UCSD-AML1 (cell line): ENCODE results near the gene AFG3L2.

Source experiments
- DNase-seq: peaks from one replicate; lab custom pipeline; 2025; ENCODE audit not compliant: unreplicated experiment; lab: John Stamatoyannopoulos, UW

AFG3L2 gene

DNA sequence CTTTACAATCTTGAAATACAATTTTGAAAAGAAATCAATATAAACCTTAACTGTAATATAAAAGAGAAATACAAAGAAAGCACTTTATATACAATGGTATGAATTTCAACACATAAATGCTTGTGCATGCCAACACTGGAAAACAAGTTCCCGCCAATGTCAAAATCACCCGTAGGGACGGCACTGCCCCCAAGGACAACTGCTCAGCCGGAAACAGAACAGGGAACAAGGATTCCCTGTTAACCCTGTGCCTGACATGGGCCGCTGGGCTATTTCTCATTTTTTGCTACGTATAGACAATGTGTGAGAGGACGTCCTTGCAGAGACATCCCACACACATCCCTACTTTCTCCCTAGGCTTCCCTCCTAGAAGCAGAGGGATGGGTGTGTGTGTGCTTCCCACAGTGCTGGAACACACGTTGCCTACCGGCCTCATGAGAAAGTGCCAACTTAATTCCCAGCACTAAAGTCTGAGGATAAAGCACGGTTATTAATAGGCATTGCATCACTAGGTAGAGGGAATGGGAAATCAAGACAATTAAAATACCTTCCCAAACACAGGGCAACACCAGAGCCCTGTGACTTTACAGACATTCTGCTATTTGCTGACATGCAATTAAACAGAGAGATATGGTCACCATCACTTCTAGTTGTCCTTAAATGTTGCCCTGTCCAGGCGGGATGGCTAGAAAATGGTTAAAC is 14.4 kb downstream of the AFG3L2 start:
- DNase-seq: no peak

- no peak for DNase-seq
These were observed 15.2 kb downstream of the AFG3L2 start for GRCh38 chr18:12361770-12362378.

- no peak for DNase-seq
These were observed 17.5 kb downstream of the AFG3L2 start for GRCh38 chr18:12359515-12359927.

- DNase-seq: no peak
These were observed 24.8 kb downstream of the AFG3L2 start for GRCh38 chr18:12352188-12352587.

GRCh38 chr18:12347895-12348294 is 29.1 kb downstream of the AFG3L2 start:
- no peak for DNase-seq

- no peak for DNase-seq
These were observed 30.8 kb downstream of the AFG3L2 start for GRCh38 chr18:12346240-12346565.

- no peak for DNase-seq
These were observed 31.4 kb downstream of the AFG3L2 start for GRCh38 chr18:12345491-12346239.

GRCh38 chr18:12342661-12343060 is 34.4 kb downstream of the AFG3L2 start:
- no peak for DNase-seq

DNA sequence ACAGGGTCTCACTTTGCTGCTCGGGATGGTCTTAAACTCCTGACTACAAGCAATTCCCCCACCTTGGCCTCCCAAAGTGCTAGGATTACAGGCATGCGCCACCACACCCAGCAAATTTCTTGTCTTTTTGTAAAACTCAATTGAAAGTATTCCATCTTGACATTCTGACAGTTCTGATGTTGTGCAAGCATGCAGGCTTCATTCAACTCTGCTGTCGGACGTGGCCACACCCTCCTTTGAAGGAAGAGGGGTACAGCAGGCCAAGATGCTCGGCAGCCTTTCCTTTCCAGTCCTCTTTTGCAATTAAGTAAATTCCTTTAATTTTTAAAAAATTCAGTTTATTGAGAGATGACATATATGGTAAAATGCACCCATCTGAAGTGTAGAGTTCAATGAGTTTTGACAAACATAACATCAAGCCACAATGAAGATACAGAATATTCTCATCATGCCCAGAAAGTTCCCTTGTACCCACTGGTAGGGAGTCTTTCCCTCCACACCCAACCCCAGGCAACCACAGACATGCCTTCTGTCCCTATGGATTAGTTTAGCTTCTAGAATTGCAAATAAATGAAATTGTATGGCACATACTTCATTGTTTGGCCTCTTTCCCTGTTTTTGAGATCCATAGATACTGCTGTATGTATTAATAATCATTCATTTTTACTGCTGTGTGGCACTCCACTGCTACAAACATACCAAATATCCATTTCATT is 35.9 kb downstream of the AFG3L2 start:
- no peak for DNase-seq

- no peak for DNase-seq
These were observed 38.6 kb downstream of the AFG3L2 start for GRCh38 chr18:12338382-12338781.

DNA sequence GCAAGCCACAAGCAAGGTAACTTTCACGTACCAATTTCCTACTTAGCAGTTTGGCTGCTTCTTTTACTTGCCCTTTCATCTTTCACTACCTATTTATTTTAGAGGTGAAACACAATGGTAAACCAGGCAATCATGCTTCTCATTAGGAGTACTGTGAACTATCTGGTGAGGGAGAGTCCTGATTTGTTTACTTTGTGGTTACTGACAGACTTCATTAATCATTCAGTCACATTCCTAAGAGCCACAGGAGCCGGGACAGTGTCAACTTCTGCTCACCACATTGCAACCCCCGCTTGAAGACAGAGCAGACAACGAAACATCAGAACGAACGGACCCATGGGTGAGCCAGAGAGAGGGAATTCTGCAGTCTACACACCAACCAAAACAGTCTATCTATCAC is 40.1 kb downstream of the AFG3L2 start:
- no peak for DNase-seq

DNA sequence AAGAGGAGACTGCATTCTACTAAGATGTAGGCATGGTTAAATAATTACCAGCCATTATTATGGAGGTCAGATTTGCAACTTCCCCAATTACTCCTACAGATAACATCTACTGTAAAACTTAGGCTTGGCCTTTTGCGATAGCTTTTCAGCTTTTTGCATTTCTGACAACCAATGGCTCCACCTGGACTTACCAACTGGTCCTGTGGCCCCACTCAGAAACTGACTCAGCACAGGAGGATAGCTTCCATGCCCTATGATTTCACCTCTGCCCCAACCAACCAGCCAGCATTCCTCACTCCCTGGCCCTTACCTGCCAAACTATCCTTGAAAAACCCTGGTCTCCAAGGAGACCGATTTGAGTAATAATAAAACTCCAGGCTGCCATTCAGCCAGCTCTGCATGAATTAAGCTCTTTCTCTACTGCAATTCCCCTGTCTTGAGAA is 40.8 kb downstream of the AFG3L2 start:
- no peak for DNase-seq

DNA sequence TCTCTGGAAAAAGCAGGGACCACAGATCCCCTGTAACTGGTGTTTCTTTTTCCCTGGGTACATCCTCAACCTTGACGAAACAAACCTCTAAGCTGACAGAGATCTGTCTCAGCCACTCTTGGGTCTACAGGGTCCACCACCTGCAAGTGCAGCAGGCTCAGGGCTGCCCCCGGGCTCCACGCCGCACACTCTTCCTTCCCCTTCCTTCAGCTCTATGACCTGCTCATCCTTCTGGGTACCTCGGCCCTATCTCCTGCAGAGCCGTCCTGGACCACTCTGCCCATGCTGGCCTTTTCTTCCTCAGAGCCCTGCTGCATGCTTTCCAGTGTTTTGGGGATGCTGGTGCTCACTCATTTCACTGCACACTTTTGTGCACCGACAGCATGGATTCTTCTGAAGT is 41.5 kb downstream of the AFG3L2 start:
- DNase-seq: no peak

GRCh38 chr18:12334863-12335262 is 42.2 kb downstream of the AFG3L2 start:
- DNase-seq: no peak

- no peak for DNase-seq
These were observed 42.6 kb downstream of the AFG3L2 start for GRCh38 chr18:12334366-12334808.

DNA sequence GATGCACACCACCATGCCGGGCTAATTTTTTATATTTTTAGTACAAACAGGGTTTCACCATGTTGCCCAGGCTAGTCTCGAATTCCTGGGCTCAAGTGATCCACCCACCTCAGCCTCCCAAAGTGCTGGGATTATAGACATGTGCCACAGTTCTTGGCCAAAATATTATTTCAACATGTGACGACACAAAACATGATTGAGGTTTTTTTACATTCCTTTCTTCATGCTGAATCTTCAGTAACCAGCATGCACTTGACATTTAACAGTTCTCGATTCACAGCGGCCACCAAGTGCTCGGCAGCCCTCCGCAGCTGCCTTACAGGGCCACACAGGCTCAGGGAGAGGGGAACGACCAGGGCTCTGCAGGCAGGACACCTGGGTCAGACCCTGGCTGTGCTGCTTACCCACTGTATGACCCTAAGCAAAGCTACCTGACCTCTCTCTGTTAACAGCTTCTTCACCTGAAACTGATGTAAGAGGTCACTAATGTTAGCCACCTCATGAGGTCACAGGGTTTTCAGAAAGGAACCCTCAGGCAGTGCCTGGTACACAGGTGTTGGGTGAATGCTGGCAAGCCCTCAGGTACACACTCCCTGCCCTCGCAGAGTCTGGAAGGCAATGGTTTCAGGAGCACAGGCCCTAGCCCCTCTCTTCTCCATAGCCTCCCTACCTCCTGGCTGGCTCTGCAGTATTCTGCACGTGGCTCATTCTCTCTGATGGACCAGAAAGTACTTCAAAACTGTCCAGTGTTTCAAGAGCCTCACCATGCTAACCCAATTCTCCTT is 43.3 kb downstream of the AFG3L2 start:
- DNase-seq: no peak

DNA sequence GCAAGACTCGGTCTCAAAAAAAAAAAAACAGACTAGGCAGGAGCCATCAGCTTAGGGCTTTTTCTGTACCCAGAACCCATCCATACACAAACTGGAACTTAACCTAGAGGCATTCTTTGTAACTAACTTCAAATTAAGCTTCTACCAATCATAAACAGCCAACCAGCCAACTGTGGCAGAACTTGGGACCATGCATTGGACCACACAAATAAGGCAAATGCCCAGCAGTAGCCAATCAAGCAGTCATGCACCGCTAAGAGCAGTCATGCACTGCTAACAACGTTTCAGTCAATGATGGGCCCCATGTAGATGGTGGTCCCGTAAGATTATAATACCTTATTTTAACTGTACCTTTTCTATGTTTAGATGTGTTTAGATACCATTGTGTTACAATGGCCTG is 46.3 kb downstream of the AFG3L2 start:
- no peak for DNase-seq

- DNase-seq: no peak
These were observed 47.8 kb downstream of the AFG3L2 start for GRCh38 chr18:12329125-12329698.

- DNase-seq: no peak
These were observed 48.7 kb downstream of the AFG3L2 start for GRCh38 chr18:12328179-12328823.
